ENCODE results near the gene LCE2D.

- TF ChIP-seq CTCF (IDR thresholded peaks at IDR 0.05) (no peak), POLR2AphosphoS5 (IDR thresholded peaks at IDR 0.05; ENCODE audit: low read depth, low read length) (no peak)
Measured at GRCh38 chr1:152658649-152659048, 4.5 kb upstream of the LCE2D start.
